Heart left ventricle (tissue), 16 donors: ENCODE data around the gene SFSWAP. TPM values are rescaled to one million over a fixed set of nuclear protein-coding genes. Genes with fewer than 3 reads are reported as not detected.

ENCODE experiments used
- ATAC-seq, 4 donors: fragments of 200-7000 bp; cut with Tn5 transposase; one replicate each; pipeline ENCODE4 v1.9.1; 2020 to 2022; ENCODE audit warnings: moderate library complexity in 4 of 4, mild to moderate bottlenecking in 3 of 4, moderate number of reproducible peaks in 1 of 4
- DNase-seq, 5 donors: peaks; one replicate each; pipeline ENCODE4 v3.0.0-alpha.2; 2020
- H3K27ac ChIP-seq, 12 donors: fragments of 200-600 bp; sonication (generic) in 4 of 12; one replicate each; pipeline versions ENCODE4 v1.5.0 to v1.8.0; 2016 to 2022; ENCODE audit warnings: mild to moderate bottlenecking in 2 of 12
- H3K27me3 ChIP-seq, 9 donors: fragments of 200-600 bp; sonication (generic) in 2 of 9; one replicate each; pipeline versions ENCODE4 v1.5.1 to v1.8.0; 2016 to 2022; ENCODE audit warnings: mild to moderate bottlenecking in 3 of 9
- H3K36me3 ChIP-seq, 9 donors: fragments of 200-600 bp; sonication (generic) in 2 of 9; one replicate each; pipeline versions ENCODE4 v1.5.0 to v1.8.0; 2018 to 2022; ENCODE audit warnings: mild to moderate bottlenecking in 2 of 9
- H3K4me1 ChIP-seq, 12 donors: fragments of 200-600 bp; sonication (generic) in 4 of 12; one replicate each; pipeline versions ENCODE4 v1.5.0 to v1.8.0; 2016 to 2022; ENCODE audit warnings: mild to moderate bottlenecking in 3 of 12
- H3K4me3 ChIP-seq, 12 donors: fragments of 200-600 bp; sonication (generic) in 4 of 12; one replicate each; pipeline versions ENCODE4 v1.5.0 to v1.8.0; 2017 to 2022; ENCODE audit warnings: mild to moderate bottlenecking in 9 of 12, moderate library complexity in 4 of 12
- H3K9me3 ChIP-seq, 12 donors: fragments of 200-600 bp; sonication (generic) in 4 of 12; one replicate each; pipeline versions ENCODE4 v1.5.0 to v1.8.0; 2016 to 2022; ENCODE audit warnings: mild to moderate bottlenecking in 1 of 12
- CTCF ChIP-seq, 12 donors: fragments of 200-600 bp; sonication (generic) in 4 of 12; IDR thresholded peaks; one replicate each; pipeline versions ENCODE4 v1.5.0 to v1.8.0; 2018 to 2022; ENCODE audit warnings: antibody characterized with exemption in 12 of 12, mild to moderate bottlenecking in 5 of 12
- POLR2A ChIP-seq, 2 donors: fragments of 450-650 bp; IDR thresholded peaks; one replicate each; pipeline ENCODE4 v1.6.1; 2017; ENCODE audit warnings: antibody characterized with exemption in 2 of 2, mild to moderate bottlenecking in 2 of 2, moderate library complexity in 2 of 2
- WGBS, 4 donors: extraction: QIAGEN DNeasy Blood & Tissue Kit in 2 of 4; methylation state at CpG; one replicate each; pipeline versions ENCODE4 v1.1.5 to v1.1.7; 2013 to 2018; 5-methylcytosine and 5-hydroxymethylcytosine counted together
- intact Hi-C, 10 donors: fragments of 100-400 bp; cut with DNase I; formaldehyde crosslinking; loops; one replicate each; pipeline versions ENCODE4 v1.11.1 to v1.14.2; 2022
- polyA plus RNA-seq, 2 donors: library from polyadenylated mRNA; stranded (reverse); fragments of 200-250 nt; gene quantifications; one replicate each; pipeline ENCODE4 v1.2.3, GENCODE V29; 2013
- total RNA-seq, 9 donors: library from RNA; depleted of rRNA in 2 of 9; stranded (reverse); fragments of >200 nt in 2 of 9; fragmentation: NEBNext Ultra II Directional in 3 of 9; extraction: Animal tissue kit (Norgen Biotek cat#: 25700) in 3 of 9; gene quantifications; one replicate each; pipeline versions ENCODE4 v1.1.0 to v1.2.4, GENCODE V29; 2016 to 2023
- donor health status: ischemic (EF 13 %, LVEDD 7.1; RV severe dilation, severe dysfunction).
- donor health status: healthy with polysubstance abuse.
- donor health status: DM: no; HTN: yes; CAD: no.
- donor health status: DM: no; HTN: no; CAD: no.
- donor health status: ischemic (EF 25% LVEDD 6.9; RV normal size, moderate dysfunction).
- donor health status: ischemic (EF 25% LVEDD 5.7; RV mildly dilated, moderate dysfunction).
- donor health status: healthy.
- donor health status: DM: yes; HTN: yes; CAD: no.
- donor health status: ischemic (EF 35%, LVEDD 5.7; RV mildly dilated, moderate dysfunction).
- donor health status: nonischemic (EF 11% LVEDD 7.7; RV severe dilation, severe dysfunction).
- donor health status: DM: yes; HTN: yes; CAD: no.
- donor health status: PGD.
- donor health status: ischemic (EF 29% LVEDD 5.4; RV normal size, mild dysfunction).
- donor health status: nonischemic (EF 23%, LVEDD 6.1; RV moderate dilation, normal function).

SFSWAP gene
- total and polyA plus RNA-seq, 11 donors, result 10.4 to 25.1 (median 18.6) TPM

- Histone ChIP-seq H3K36me3 (peaks cover 0 to 3% (median 0%) of the 10 kb centered on the region in 9 donors), H3K4me1 (no peaks in the 10 kb centered on the region), H3K9me3 (no peaks in the 10 kb centered on the region), H3K27me3 (no peaks in the 10 kb centered on the region), H3K4me3 (no peak overlapping the region), H3K27ac (no peak overlapping the region)
- WGBS, 4 donors, result 89 to 92% (median 91%) methylated on average over 13 to 16 of the region's 16 CpGs
- TF ChIP-seq POLR2A (IDR thresholded peaks at IDR 0.05) (no peak), CTCF (IDR thresholded peaks at IDR 0.05) (no peak)
- no peak for DNase-seq
- intact Hi-C loops, result loop anchor here in 1 of 10 donors (10.0 kb wide), 1 partner anchor 101 kb away; the partner anchor contains the start of gene EP400
- no peak for ATAC-seq
These were observed 132.6 kb downstream of the SFSWAP start for GRCh38 chr12:131843527-131843926.

- Histone ChIP-seq H3K4me1 (no peaks in the 10 kb centered on the region), H3K27ac (no peak overlapping the region), H3K36me3 (peaks cover 0 to 3% (median 0%) of the 10 kb centered on the region in 9 donors), H3K9me3 (no peaks in the 10 kb centered on the region), H3K4me3 (no peak overlapping the region), H3K27me3 (no peaks in the 10 kb centered on the region)
- no peak for DNase-seq
- no peak for ATAC-seq
- intact Hi-C loops, result loop anchor here in 1 of 10 donors (10.0 kb wide), 1 partner anchor 101 kb away; the partner anchor contains the start of gene EP400
- TF ChIP-seq POLR2A (IDR thresholded peaks at IDR 0.05) (no peak), CTCF (IDR thresholded peaks at IDR 0.05) (no peak)
- 85 to 93% (median 88%) methylated on average over 7 to 11 of the region's 11 CpGs for WGBS, 4 donors
These were observed 133.2 kb downstream of the SFSWAP start for GRCh38 chr12:131844140-131844539.

- no peak overlapping the region for H3K27ac ChIP-seq
- no peak overlapping the region for H3K4me3 ChIP-seq
- intact Hi-C loops, result loop anchor here in 2 of 10 donors (5.0 to 10.0 kb wide), 2 partner anchors 100 to 103 kb away; partner anchors contain the start of gene EP400 (in 2 of the 2)
- no peaks in the 10 kb centered on the region for H3K4me1 ChIP-seq
- TF ChIP-seq POLR2A (IDR thresholded peaks at IDR 0.05), result no peak
- TF ChIP-seq CTCF (IDR thresholded peaks at IDR 0.05), result no peak
- no peaks in the 10 kb centered on the region for H3K9me3 ChIP-seq
- 92 to 96% (median 94%) methylated on average over 25 of the region's 25 CpGs for WGBS, 4 donors
- H3K27me3 ChIP-seq, result no peaks in the 10 kb centered on the region
- ATAC-seq (no peak), DNase-seq (peak in 1 of 5 donors; percentile 21)
- H3K36me3 ChIP-seq, result peaks cover 0 to 3% (median 0%) of the 10 kb centered on the region in 9 donors
These were observed 133.8 kb downstream of the SFSWAP start for GRCh38 chr12:131844656-131845055.

DNA sequence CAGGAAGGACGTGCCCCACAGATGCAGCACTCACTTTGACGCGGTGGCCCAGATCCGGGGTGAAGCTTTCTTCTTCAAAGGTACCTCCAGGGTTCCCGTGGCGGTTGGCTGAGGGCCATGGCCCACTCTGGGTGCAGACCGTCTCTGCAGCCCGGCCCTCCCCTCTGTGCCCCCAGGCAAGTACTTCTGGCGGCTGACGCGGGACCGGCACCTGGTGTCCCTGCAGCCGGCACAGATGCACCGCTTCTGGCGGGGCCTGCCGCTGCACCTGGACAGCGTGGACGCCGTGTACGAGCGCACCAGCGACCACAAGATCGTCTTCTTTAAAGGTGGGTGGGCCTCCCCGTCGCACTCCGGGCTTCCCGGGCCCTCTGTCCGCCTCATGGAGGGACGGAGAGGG, 134.2 kb downstream of the SFSWAP start:
- H3K27ac ChIP-seq, result no peak overlapping the region
- H3K4me3 ChIP-seq, result no peak overlapping the region
- intact Hi-C loops, result loop anchor here in 2 of 10 donors (5.0 to 10.0 kb wide), 2 partner anchors 100 to 102 kb away; partner anchors contain the start of gene EP400 (in 2 of the 2)
- H3K9me3 ChIP-seq, result no peaks in the 10 kb centered on the region
- ATAC-seq, result no peak
- WGBS, 4 donors, result 91 to 94% (median 93%) methylated on average over 17 to 29 of the region's 29 CpGs
- no peaks in the 10 kb centered on the region for H3K27me3 ChIP-seq
- DNase-seq, result peak in 1 of 5 donors; percentile 16
- H3K36me3 ChIP-seq, result peaks cover 0 to 3% (median 0%) of the 10 kb centered on the region in 9 donors
- no peaks in the 10 kb centered on the region for H3K4me1 ChIP-seq
- no peak for TF ChIP-seq POLR2A (IDR thresholded peaks at IDR 0.05)
- no peak for TF ChIP-seq CTCF (IDR thresholded peaks at IDR 0.05)
